ENCODE measurements around the gene KRT75.
A peak's percentile ranks its signal among the peaks of the same experiment; 100 is the strongest.

Gene KRT75

DNA sequence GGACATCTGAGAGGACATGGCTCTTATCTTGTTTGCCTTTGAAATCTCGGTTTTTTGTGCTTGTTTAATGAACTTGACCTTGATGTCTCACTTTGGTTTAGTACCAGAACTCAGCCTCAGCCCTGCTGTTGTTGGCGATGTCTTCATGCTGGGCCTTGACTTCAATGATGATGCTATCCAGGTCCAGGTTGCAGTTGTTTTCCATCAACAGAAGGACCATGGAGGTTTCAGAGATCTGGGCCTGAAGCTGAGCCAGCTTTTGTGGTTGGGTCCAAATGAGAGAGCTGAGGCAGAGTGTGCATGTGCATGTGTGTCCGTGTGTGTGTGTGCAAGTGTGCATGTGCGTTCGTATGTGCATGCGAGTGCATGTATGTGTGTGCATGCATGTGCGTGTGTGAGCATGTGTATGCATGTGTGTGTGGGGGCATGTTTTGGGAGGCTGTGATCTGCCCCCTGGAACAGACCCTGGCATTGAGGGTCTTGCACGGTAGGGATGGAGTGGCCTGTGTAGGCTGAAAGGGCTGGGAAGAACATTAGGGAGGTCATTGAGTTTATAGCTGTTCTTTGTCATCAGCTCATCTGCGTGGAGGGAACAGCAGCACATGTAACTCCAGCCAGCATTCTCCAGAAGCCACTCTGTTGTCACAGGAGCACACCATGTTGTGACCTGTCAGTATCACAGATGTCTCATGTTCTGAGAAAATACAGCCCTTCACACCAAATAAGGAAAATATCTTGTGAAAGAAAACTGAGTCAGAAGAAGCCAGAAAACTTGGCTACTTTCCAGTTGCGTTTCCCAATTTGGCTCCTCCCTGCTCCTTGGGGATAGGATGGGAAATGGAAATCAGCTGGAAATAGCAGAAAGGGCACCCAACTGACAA is 18.1 kb downstream of the KRT75 start:
- Histone ChIP-seq H3K4me2 (ENCODE audit: low read length) (no peak overlapping the region), H3K9me2 (replicated peaks; ENCODE audit: control insufficient read depth, low read length) (no peaks in the 10 kb centered on the region)

DNA sequence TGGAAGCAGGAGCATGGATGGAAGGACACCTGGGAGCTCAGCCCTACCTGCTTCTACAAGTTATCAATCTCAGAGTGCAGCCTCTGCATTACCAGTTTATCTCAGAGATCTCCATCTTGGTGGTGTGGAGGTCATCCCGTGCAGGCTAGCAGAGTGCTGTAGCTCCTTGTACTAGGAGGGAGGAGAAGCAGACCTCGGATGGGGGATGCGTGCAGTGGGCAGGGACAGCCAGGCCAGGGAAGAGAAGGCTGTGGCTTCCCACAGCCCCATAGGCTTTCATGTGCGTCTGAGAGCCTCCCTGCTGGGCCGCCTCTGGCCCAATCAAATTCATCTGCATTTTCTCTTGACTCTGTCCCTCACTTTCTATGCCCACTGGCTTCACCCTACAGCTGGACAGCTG is 19.2 kb downstream of the KRT75 start:
- no peak overlapping the region for H3K4me3 ChIP-seq (ENCODE audit: low read length)
- no peaks in the 10 kb centered on the region for H3K79me2 ChIP-seq (ENCODE audit: control insufficient read depth, low read length)
- no peaks in the 10 kb centered on the region for H3F3A ChIP-seq (ENCODE audit: control insufficient read depth, insufficient read depth)
- H3K27ac ChIP-seq (ENCODE audit: low read depth, low read length) = no peak overlapping the region
- H3K27me3 ChIP-seq (ENCODE audit: control insufficient read depth, low read length) = no peaks in the 10 kb centered on the region
- no peaks in the 10 kb centered on the region for H4K20me1 ChIP-seq (ENCODE audit: control insufficient read depth, insufficient read depth, low read depth, low read length)
- no peaks in the 10 kb centered on the region for H3K9me3 ChIP-seq (ENCODE audit: control insufficient read depth, insufficient read depth, low read length)
- no peaks in the 10 kb centered on the region for H3K4me1 ChIP-seq (ENCODE audit: control insufficient read depth, low read length)
- no peak overlapping the region for H3K4me2 ChIP-seq (ENCODE audit: low read length)
- no peaks in the 10 kb centered on the region for H3K36me3 ChIP-seq (ENCODE audit: control insufficient read depth, low read length)
- TF ChIP-seq EZH2phosphoT487 (IDR thresholded peaks at IDR 0.05; ENCODE audit: borderline replicate concordance, low read length) = no peak
- TF ChIP-seq, protein P1, sequence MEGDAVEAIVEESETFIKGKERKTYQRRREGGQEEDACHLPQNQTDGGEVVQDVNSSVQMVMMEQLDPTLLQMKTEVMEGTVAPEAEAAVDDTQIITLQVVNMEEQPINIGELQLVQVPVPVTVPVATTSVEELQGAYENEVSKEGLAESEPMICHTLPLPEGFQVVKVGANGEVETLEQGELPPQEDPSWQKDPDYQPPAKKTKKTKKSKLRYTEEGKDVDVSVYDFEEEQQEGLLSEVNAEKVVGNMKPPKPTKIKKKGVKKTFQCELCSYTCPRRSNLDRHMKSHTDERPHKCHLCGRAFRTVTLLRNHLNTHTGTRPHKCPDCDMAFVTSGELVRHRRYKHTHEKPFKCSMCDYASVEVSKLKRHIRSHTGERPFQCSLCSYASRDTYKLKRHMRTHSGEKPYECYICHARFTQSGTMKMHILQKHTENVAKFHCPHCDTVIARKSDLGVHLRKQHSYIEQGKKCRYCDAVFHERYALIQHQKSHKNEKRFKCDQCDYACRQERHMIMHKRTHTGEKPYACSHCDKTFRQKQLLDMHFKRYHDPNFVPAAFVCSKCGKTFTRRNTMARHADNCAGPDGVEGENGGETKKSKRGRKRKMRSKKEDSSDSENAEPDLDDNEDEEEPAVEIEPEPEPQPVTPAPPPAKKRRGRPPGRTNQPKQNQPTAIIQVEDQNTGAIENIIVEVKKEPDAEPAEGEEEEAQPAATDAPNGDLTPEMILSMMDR (IDR thresholded peaks at IDR 0.05; ENCODE audit: low read depth, low read length, poor library complexity, severe bottlenecking) = no peak
- H3K9me2 ChIP-seq (replicated peaks; ENCODE audit: control insufficient read depth, low read length) = no peaks in the 10 kb centered on the region

More for the DNA sequence above, 18.1 kb downstream of the KRT75 start:
- Histone ChIP-seq H3K27me3 (ENCODE audit: control insufficient read depth, low read length) (0 out of 2 replicates have a peak, but pooled peaks cover 4% of the 10 kb centered on the region), H3K4me1 (ENCODE audit: control insufficient read depth, low read length) (no peaks in the 10 kb centered on the region), H3K9me3 (ENCODE audit: control insufficient read depth, insufficient read depth, low read length) (no peaks in the 10 kb centered on the region), H3K36me3 (ENCODE audit: control insufficient read depth, low read length) (no peaks in the 10 kb centered on the region), H3K79me2 (ENCODE audit: control insufficient read depth, low read length) (no peaks in the 10 kb centered on the region), H3F3A (ENCODE audit: control insufficient read depth, insufficient read depth) (no peaks in the 10 kb centered on the region), H4K20me1 (ENCODE audit: control insufficient read depth, insufficient read depth, low read depth, low read length) (no peaks in the 10 kb centered on the region), H3K4me3 (ENCODE audit: low read length) (no peak overlapping the region), H3K27ac (ENCODE audit: low read depth, low read length) (no peak overlapping the region)
- no peak for TF ChIP-seq EZH2phosphoT487 (IDR thresholded peaks at IDR 0.05; ENCODE audit: borderline replicate concordance, low read length)
- TF ChIP-seq, protein P1 (IDR thresholded peaks at IDR 0.05; ENCODE audit: low read depth, low read length, poor library complexity, severe bottlenecking) = no peak

DNA sequence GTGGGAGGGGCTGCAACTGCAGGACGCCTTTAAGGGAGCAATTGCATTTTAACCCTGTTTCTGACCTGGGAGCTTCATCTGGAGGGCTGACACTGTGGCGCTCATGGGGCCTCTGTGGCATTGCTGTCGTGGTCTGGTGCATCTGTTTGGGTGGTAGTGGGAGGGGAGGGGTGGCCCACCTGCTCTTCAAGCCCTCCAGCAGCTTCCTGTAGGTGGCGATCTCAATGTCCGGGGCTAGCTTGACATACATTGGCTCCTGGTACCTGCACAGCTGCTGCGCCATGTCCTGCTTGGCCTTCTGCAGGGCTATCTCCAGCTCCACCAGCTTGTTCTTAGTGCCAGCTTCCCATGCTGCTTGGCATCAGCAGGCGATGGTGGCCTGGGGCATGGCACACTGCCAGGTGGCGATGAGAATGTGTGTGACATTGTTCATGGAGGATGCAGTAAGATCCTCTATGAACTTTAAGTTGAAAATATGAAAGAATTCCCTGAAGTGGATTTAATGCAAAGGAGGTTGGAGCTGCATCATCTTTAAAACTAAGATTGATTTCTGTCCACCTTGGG is 20.3 kb downstream of the KRT75 start:
- no peaks in the 10 kb centered on the region for H3K36me3 ChIP-seq (ENCODE audit: control insufficient read depth, low read length)
- H3K27ac ChIP-seq (ENCODE audit: low read depth, low read length) = no peak overlapping the region
- H3K27me3 ChIP-seq (ENCODE audit: control insufficient read depth, low read length) = no peaks in the 10 kb centered on the region
- H3K4me1 ChIP-seq (ENCODE audit: control insufficient read depth, low read length) = no peaks in the 10 kb centered on the region
- no peaks in the 10 kb centered on the region for H3F3A ChIP-seq (ENCODE audit: control insufficient read depth, insufficient read depth)
- TF ChIP-seq, protein P1 (IDR thresholded peaks at IDR 0.05; ENCODE audit: low read depth, low read length, poor library complexity, severe bottlenecking) = peak; percentile 40
- no peak for TF ChIP-seq EZH2phosphoT487 (IDR thresholded peaks at IDR 0.05; ENCODE audit: borderline replicate concordance, low read length)
- no peak overlapping the region for H3K4me2 ChIP-seq (ENCODE audit: low read length)
- H3K9me2 ChIP-seq (replicated peaks; ENCODE audit: control insufficient read depth, low read length) = no peaks in the 10 kb centered on the region
- H3K9me3 ChIP-seq (ENCODE audit: control insufficient read depth, insufficient read depth, low read length) = no peaks in the 10 kb centered on the region
- H3K4me3 ChIP-seq (ENCODE audit: low read length) = no peak overlapping the region
- H3K79me2 ChIP-seq (ENCODE audit: control insufficient read depth, low read length) = no peaks in the 10 kb centered on the region
- no peaks in the 10 kb centered on the region for H4K20me1 ChIP-seq (ENCODE audit: control insufficient read depth, insufficient read depth, low read depth, low read length)
